ENCODE results near the gene QRICH2.
"Not testable (repeated sequence)": the region's sequence is repeated elsewhere in the genome, so short reads cannot be mapped to it uniquely, and the experiment has no call there.

Gene QRICH2

GRCh38 chr17:76329664-76330063, 21.6 kb upstream of the QRICH2 start:
- DNase-seq: no peak

- no peak for DNase-seq
These were observed 19.6 kb upstream of the QRICH2 start for GRCh38 chr17:76327696-76328095.

GRCh38 chr17:76326306-76326705, 18.2 kb upstream of the QRICH2 start:
- no peak for DNase-seq

- DNase-seq: no peak
These were observed 10.5 kb upstream of the QRICH2 start for GRCh38 chr17:76318586-76318985.

GRCh38 chr17:76317535-76317934, 9.5 kb upstream of the QRICH2 start:
- no peak for DNase-seq

GRCh38 chr17:76314392-76315227, 6.5 kb upstream of the QRICH2 start:
- no peak for DNase-seq

- DNase-seq: no peak
These were observed 4.7 kb upstream of the QRICH2 start for GRCh38 chr17:76312735-76313134.

- DNase-seq: no peak
These were observed 1.4 kb upstream of the QRICH2 start for GRCh38 chr17:76309461-76309860.

GRCh38 chr17:76307299-76307965, 644 bp downstream of the QRICH2 start:
- DNase-seq: no peak

- DNase-seq: not testable (repeated sequence)
These were observed 3.0 kb downstream of the QRICH2 start for GRCh38 chr17:76305135-76305454.

- no peak for DNase-seq
These were observed 3.6 kb downstream of the QRICH2 start for GRCh38 chr17:76304226-76305134.

- no peak for DNase-seq
These were observed 10.6 kb downstream of the QRICH2 start for GRCh38 chr17:76297436-76297835.

- DNase-seq: no peak
These were observed 11.2 kb downstream of the QRICH2 start for GRCh38 chr17:76296889-76297288.

GRCh38 chr17:76296186-76296585, 11.9 kb downstream of the QRICH2 start:
- DNase-seq: no peak

- no peak for DNase-seq
These were observed 15.0 kb downstream of the QRICH2 start for GRCh38 chr17:76293106-76293505.

GRCh38 chr17:76292567-76292966, 15.5 kb downstream of the QRICH2 start:
- DNase-seq: no peak

- no peak for DNase-seq
These were observed 26.3 kb downstream of the QRICH2 start for GRCh38 chr17:76281573-76282371.

- DNase-seq: no peak
These were observed 27.4 kb downstream of the QRICH2 start for GRCh38 chr17:76280650-76281049.

GRCh38 chr17:76279742-76280287, 28.3 kb downstream of the QRICH2 start:
- no peak for DNase-seq

GRCh38 chr17:76278952-76279741, 28.9 kb downstream of the QRICH2 start:
- DNase-seq: peak; percentile 87

GRCh38 chr17:76278268-76278908, 29.7 kb downstream of the QRICH2 start:
- DNase-seq: no peak

Measured in NCI-H774 (cell line).